ENCODE results near the gene PLPP1. TPM values are rescaled to one million over a fixed set of nuclear protein-coding genes. Genes with fewer than 3 reads are reported as not detected.

PLPP1 gene
- total RNA-seq, 1 experiment from 2014 or later: 7.5 TPM

GRCh38 chr5:55406292-55406691 lies 128.5 kb downstream of the PLPP1 start:
- ChIA-PET CTCF (interaction anchor here (0.5 to 3.1 kb wide), 24 partner anchors 9 to 500 kb away, joined by 3 to 20 read pairs (median 3); partner anchors contain the start of gene PLPP1), POLR2A (interaction anchor here (0.6 kb wide), 1 partner anchor 98 kb away, joined by 3 read pairs; the partner anchor contains the start of gene MTREX)
- Mint-ChIP-seq H3K9me3 (ENCODE audit: unreplicated experiment) (no peaks in the 10 kb centered on the region), H3K27ac (ENCODE audit: low read depth, unreplicated experiment) (no peak overlapping the region), H3K36me3 (ENCODE audit: insufficient read depth, unreplicated experiment) (peaks cover 43% of the 10 kb centered on the region), H3K27me3 (ENCODE audit: insufficient read depth, unreplicated experiment) (no peaks in the 10 kb centered on the region), H3K4me3 (ENCODE audit: unreplicated experiment) (no peak overlapping the region), H3K4me1 (ENCODE audit: insufficient read depth, unreplicated experiment) (no peaks in the 10 kb centered on the region)
- no peak for TF ChIP-seq CTCF (IDR thresholded peaks at IDR 0.05; ENCODE audit: unreplicated experiment)
- intact Hi-C loops (cut with micrococcal nuclease): loop anchor here (2.0 kb wide), 2 partner anchors 61 to 515 kb away; no protein-coding TSS in a partner anchor
- BruUV-seq (replicated peaks): no TSS peak
- DNase-seq (ENCODE audit: unreplicated experiment): no peak

- no peaks in the 10 kb centered on the region for H3K27me3 Mint-ChIP-seq (ENCODE audit: insufficient read depth, unreplicated experiment)
- TF ChIP-seq CTCF (IDR thresholded peaks at IDR 0.05; ENCODE audit: unreplicated experiment): no peak
Observed at GRCh38 chr5:55402199-55402598, 132.6 kb downstream of the PLPP1 start.

GRCh38 chr5:55393501-55394175 lies 141.1 kb downstream of the PLPP1 start:
- ChIA-PET POLR2A (interaction anchor here (0.5 to 1.0 kb wide), 3 partner anchors 8 to 12 kb away, joined by 3 to 5 read pairs (median 4); no protein-coding TSS in a partner anchor), CTCF (interaction anchor here (1.0 to 1.4 kb wide), 2 partner anchors 8 to 298 kb away, joined by 3 to 7 read pairs; no protein-coding TSS in a partner anchor)
- intact Hi-C loops (cut with micrococcal nuclease): no loop called here
- Mint-ChIP-seq H3K27me3 (ENCODE audit: insufficient read depth, unreplicated experiment) (no peaks in the 10 kb centered on the region), H3K9me3 (ENCODE audit: unreplicated experiment) (no peaks in the 10 kb centered on the region), H3K4me3 (ENCODE audit: unreplicated experiment) (no peak overlapping the region), H3K36me3 (ENCODE audit: insufficient read depth, unreplicated experiment) (peaks cover 68% of the 10 kb centered on the region), H3K4me1 (ENCODE audit: insufficient read depth, unreplicated experiment) (no peaks in the 10 kb centered on the region), H3K27ac (ENCODE audit: low read depth, unreplicated experiment) (no peak overlapping the region)
- DNase-seq (ENCODE audit: unreplicated experiment): no peak
- no TSS peak for BruUV-seq (replicated peaks)
- no peak for TF ChIP-seq CTCF (IDR thresholded peaks at IDR 0.05; ENCODE audit: unreplicated experiment)

More at GRCh38 chr5:55402199-55402598, 132.6 kb downstream of the PLPP1 start:
- ChIA-PET CTCF (interaction anchor here (0.5 to 1.4 kb wide), 11 partner anchors 9 to 799 kb away, joined by 3 to 7 read pairs (median 4); no protein-coding TSS in a partner anchor), POLR2A (interaction anchor here (0.7 to 1.4 kb wide), 3 partner anchors 9 to 29 kb away, joined by 3 to 5 read pairs (median 3); no protein-coding TSS in a partner anchor)
- H3K36me3 Mint-ChIP-seq (ENCODE audit: insufficient read depth, unreplicated experiment): peaks cover 65% of the 10 kb centered on the region
- intact Hi-C loops (cut with micrococcal nuclease): no loop called here
- no peaks in the 10 kb centered on the region for H3K9me3 Mint-ChIP-seq (ENCODE audit: unreplicated experiment)
- BruUV-seq (replicated peaks): no TSS peak
- peak; percentile 2 for DNase-seq (ENCODE audit: unreplicated experiment)
- H3K4me3 Mint-ChIP-seq (ENCODE audit: unreplicated experiment): no peak overlapping the region
- H3K27ac Mint-ChIP-seq (ENCODE audit: low read depth, unreplicated experiment): no peak overlapping the region
- no peaks in the 10 kb centered on the region for H3K4me1 Mint-ChIP-seq (ENCODE audit: insufficient read depth, unreplicated experiment)

GRCh38 chr5:55392669-55393068 lies 142.1 kb downstream of the PLPP1 start:
- no peak for TF ChIP-seq CTCF (IDR thresholded peaks at IDR 0.05; ENCODE audit: unreplicated experiment)
- no peaks in the 10 kb centered on the region for H3K9me3 Mint-ChIP-seq (ENCODE audit: unreplicated experiment)
- no peak overlapping the region for H3K27ac Mint-ChIP-seq (ENCODE audit: low read depth, unreplicated experiment)
- no peaks in the 10 kb centered on the region for H3K27me3 Mint-ChIP-seq (ENCODE audit: insufficient read depth, unreplicated experiment)
- BruUV-seq (replicated peaks): no TSS peak
- DNase-seq (ENCODE audit: unreplicated experiment): no peak
- peaks cover 69% of the 10 kb centered on the region for H3K36me3 Mint-ChIP-seq (ENCODE audit: insufficient read depth, unreplicated experiment)
- ChIA-PET CTCF (interaction anchor here (0.7 to 2.1 kb wide), 5 partner anchors 9 to 299 kb away, joined by 3 to 10 read pairs (median 3); no protein-coding TSS in a partner anchor), POLR2A (interaction anchor here (0.7 to 1.0 kb wide), 2 partner anchors 9 to 1083 kb away, joined by 3 to 5 read pairs; partner anchors contain the start of gene ARL15)
- intact Hi-C loops (cut with micrococcal nuclease): no loop called here
- no peaks in the 10 kb centered on the region for H3K4me1 Mint-ChIP-seq (ENCODE audit: insufficient read depth, unreplicated experiment)
- H3K4me3 Mint-ChIP-seq (ENCODE audit: unreplicated experiment): no peak overlapping the region
